B cell (primary cell): ENCODE results near the gene RET.

Experiments
- EZH2 ChIP-seq: IDR thresholded peaks from 2 replicates; pipeline ENCODE4 v1.6.1; 2012; ENCODE audit warnings: borderline replicate concordance, low read depth, mild to moderate bottlenecking, moderate library complexity, low read length; ENCODE audit not compliant: insufficient read depth, poor library complexity, severe bottlenecking
- TF ChIP-seq, protein P1 (sequence below): fragments of 200-600 bp; IDR thresholded peaks from one replicate; pipeline ENCODE4 v1.8.0; 2022; ENCODE audit warnings: antibody characterized with exemption, mild to moderate bottlenecking

DNA sequence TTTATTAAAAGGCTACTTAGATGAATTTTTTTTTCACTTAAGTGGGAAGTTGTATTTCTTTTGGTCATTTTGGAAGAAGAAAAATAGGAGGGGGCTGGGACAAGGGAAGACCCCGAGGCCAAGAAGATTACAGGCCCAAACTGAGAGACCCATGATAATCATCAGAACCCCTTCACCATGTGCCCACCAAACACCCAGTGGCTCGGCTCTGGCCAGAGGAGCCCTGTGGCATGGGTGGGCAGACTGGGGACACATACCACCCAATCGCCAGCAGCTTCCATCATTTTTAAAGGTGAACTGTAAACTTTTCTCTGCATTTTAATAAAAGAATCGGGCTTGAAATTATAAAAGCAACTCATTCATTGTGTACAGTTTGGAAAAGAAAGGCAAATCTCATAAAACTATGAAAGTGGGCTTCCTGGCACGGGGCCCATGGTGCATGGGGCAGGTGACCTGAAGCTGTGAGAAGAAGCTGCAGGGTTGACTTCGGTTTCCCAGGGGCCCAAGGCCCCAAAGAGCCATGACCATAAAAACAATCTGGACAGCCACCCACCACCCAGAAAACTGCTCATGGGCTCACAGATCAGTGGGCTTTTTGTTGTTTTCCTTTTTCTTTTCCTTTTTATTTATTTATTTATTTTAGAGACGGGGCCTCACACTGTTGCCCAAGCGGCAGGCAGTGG is 29.4 kb upstream of the RET start:
- TF ChIP-seq, protein P1, sequence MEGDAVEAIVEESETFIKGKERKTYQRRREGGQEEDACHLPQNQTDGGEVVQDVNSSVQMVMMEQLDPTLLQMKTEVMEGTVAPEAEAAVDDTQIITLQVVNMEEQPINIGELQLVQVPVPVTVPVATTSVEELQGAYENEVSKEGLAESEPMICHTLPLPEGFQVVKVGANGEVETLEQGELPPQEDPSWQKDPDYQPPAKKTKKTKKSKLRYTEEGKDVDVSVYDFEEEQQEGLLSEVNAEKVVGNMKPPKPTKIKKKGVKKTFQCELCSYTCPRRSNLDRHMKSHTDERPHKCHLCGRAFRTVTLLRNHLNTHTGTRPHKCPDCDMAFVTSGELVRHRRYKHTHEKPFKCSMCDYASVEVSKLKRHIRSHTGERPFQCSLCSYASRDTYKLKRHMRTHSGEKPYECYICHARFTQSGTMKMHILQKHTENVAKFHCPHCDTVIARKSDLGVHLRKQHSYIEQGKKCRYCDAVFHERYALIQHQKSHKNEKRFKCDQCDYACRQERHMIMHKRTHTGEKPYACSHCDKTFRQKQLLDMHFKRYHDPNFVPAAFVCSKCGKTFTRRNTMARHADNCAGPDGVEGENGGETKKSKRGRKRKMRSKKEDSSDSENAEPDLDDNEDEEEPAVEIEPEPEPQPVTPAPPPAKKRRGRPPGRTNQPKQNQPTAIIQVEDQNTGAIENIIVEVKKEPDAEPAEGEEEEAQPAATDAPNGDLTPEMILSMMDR = no peak
- no peak for TF ChIP-seq EZH2
